SK-N-SH (cell line): ENCODE data around the gene COL21A1. TPM values are rescaled to one million over a fixed set of nuclear protein-coding genes. Genes with fewer than 3 reads are reported as not detected.

ENCODE experiments used
- CTCF ChIA-PET: fragments of 300-600, 350-600 bp; formaldehyde crosslinking; extraction: SDS; loops from one replicate; lab custom pipeline; 2021; lab: Yijun Ruan, JAX
- POLR2A ChIA-PET: fragments of 350-600 bp; sonication (Branson Sonifier 250); formaldehyde crosslinking; extraction: SDS; loops from one replicate; lab custom pipeline; 2020; ENCODE audit warnings: antibody characterized with exemption, inconsistent platforms; lab: Yijun Ruan, JAX
- DNase-seq: peaks from one replicate; pipeline ENCODE4 v3.0.0; 2012
- H2AFZ ChIP-seq: fragments of 200-600 bp; sonication (generic); 2 replicates; pipeline ENCODE4 v1.8.1; 2016; ENCODE audit warnings: antibody characterized with exemption, mild to moderate bottlenecking, low read depth
- H3F3A ChIP-seq: fragments of 200-600 bp; sonication (generic); replicated peaks from 2 replicates; pipeline ENCODE3; 2016; ENCODE audit warnings: antibody characterized with exemption, mild to moderate bottlenecking; ENCODE audit not compliant: insufficient read depth
- H3K27ac ChIP-seq, 2 experiments: fragments of 200-500 bp in 1 of 2; fragments of 200-600 bp in 1 of 2; sonication (Bioruptor generic) in 1 of 2; sonication (generic), shearing (Covaris generic) in 1 of 2; 2 replicates each; pipeline versions ENCODE4 v1.5.1 to v1.6.1; 2014 to 2016; ENCODE audit warnings: low read depth in 2 of 2, inconsistent platforms in 1 of 2, low read length in 1 of 2, mild to moderate bottlenecking in 1 of 2, mixed read lengths in 1 of 2
- H3K27me3 ChIP-seq: fragments of 200-600 bp; sonication (generic), shearing (Covaris generic); 2 replicates; pipeline ENCODE4 v1.6.1; 2016; ENCODE audit warnings: mixed run types; ENCODE audit not compliant: insufficient read depth
- H3K36me3 ChIP-seq, 2 experiments: fragments of 200-500 bp in 1 of 2; fragments of 200-600 bp in 1 of 2; sonication (Bioruptor generic) in 1 of 2; sonication (generic) in 1 of 2; replicated peaks in 1 of 2; 2 replicates each; pipeline versions ENCODE3 to v1.5.1; 2014 to 2016; ENCODE audit warnings: low read length in 1 of 2, mild to moderate bottlenecking in 1 of 2; ENCODE audit not compliant: insufficient read depth in 2 of 2, control insufficient read depth in 1 of 2
- H3K4me1 ChIP-seq, 2 experiments: fragments of 200-500 bp in 1 of 2; fragments of 200-600 bp in 1 of 2; sonication (Bioruptor generic) in 1 of 2; sonication (generic), shearing (Covaris generic) in 1 of 2; 2 replicates each; pipeline versions ENCODE4 v1.5.1 to v1.6.1; 2014 to 2016; ENCODE audit warnings: low read depth in 1 of 2, low read length in 1 of 2, mixed run types in 1 of 2; ENCODE audit not compliant: insufficient read depth in 2 of 2, control insufficient read depth in 1 of 2
- H3K4me2 ChIP-seq: fragments of 200-600 bp; sonication (generic), shearing (Covaris generic); 2 replicates; pipeline ENCODE4 v1.6.1; 2017; ENCODE audit warnings: mixed run types
- H3K4me3 ChIP-seq, 2 experiments: fragments of 200-500 bp in 1 of 2; fragments of 200-600 bp in 1 of 2; sonication (Bioruptor generic) in 1 of 2; sonication (generic), shearing (Covaris generic) in 1 of 2; 2 replicates each; pipeline versions ENCODE4 v1.5.1 to v1.8.1; 2014 to 2016; ENCODE audit warnings: low read depth in 2 of 2, inconsistent platforms in 1 of 2, low read length in 1 of 2, mild to moderate bottlenecking in 1 of 2, mixed read lengths in 1 of 2, moderate library complexity in 1 of 2
- H3K79me2 ChIP-seq: fragments of 200-600 bp; sonication (generic); 2 replicates; pipeline ENCODE4 v1.8.1; 2017; ENCODE audit warnings: mild to moderate bottlenecking; ENCODE audit not compliant: insufficient read depth
- H3K9ac ChIP-seq: fragments of 200-600 bp; sonication (generic); 2 replicates; pipeline ENCODE4 v1.6.1; 2017; ENCODE audit warnings: mixed run types
- H3K9me2 ChIP-seq: fragments of 200-600 bp; sonication (generic); 2 replicates; pipeline ENCODE4 v1.6.1; 2017; ENCODE audit warnings: mixed run types
- H3K9me3 ChIP-seq: fragments of 200-600 bp; sonication (generic); 2 replicates; pipeline ENCODE4 v1.6.1; 2017; ENCODE audit warnings: mixed run types, mild to moderate bottlenecking, moderate library complexity
- H4K20me1 ChIP-seq: fragments of 200-600 bp; sonication (generic); 2 replicates; pipeline ENCODE4 v1.6.1; 2017; ENCODE audit warnings: mild to moderate bottlenecking, mixed run types; ENCODE audit not compliant: insufficient read depth
- CHD2 ChIP-seq: fragments of 150-350 bp; IDR thresholded peaks from 2 replicates; pipeline ENCODE4 v1.6.1; 2018; ENCODE audit warnings: low read length; ENCODE audit not compliant: partially characterized antibody
- ELF1 ChIP-seq: IDR thresholded peaks from 2 replicates; pipeline ENCODE4 v1.4.0; 2012
- FOXJ3 ChIP-seq: sonication (generic); formaldehyde crosslinking; IDR thresholded peaks from 2 replicates; pipeline ENCODE4 v1.5.1; 2020; ENCODE audit warnings: mild to moderate bottlenecking, missing genetic modification reagents
- FOXM1 ChIP-seq: IDR thresholded peaks from 2 replicates; pipeline ENCODE4 v1.4.0; 2012; ENCODE audit warnings: low read depth, mild to moderate bottlenecking
- JUND ChIP-seq: IDR thresholded peaks from 2 replicates; pipeline ENCODE4 v1.4.0; 2012
- MEF2A ChIP-seq: IDR thresholded peaks from 2 replicates; pipeline ENCODE4 v1.4.0; 2012; ENCODE audit warnings: low read depth, borderline replicate concordance
- MXI1 ChIP-seq: IDR thresholded peaks from 2 replicates; pipeline ENCODE4 v1.6.1; 2012; ENCODE audit warnings: mild to moderate bottlenecking, low read depth, low read length, improper control_type of control experiment
- POLR2AphosphoS5 ChIP-seq: IDR thresholded peaks from 2 replicates; pipeline ENCODE4 v1.6.1; 2012; ENCODE audit warnings: low read depth, low read length
- RCOR1 ChIP-seq: fragments of 150-350 bp; IDR thresholded peaks from 2 replicates; pipeline ENCODE4 v1.6.1; 2017; ENCODE audit warnings: antibody characterized with exemption, low read length
- RFX5 ChIP-seq: IDR thresholded peaks from 2 replicates; pipeline ENCODE4 v1.6.1; 2012; ENCODE audit warnings: mild to moderate bottlenecking, improper control_type of control experiment, low read length
- RXRA ChIP-seq: IDR thresholded peaks from 2 replicates; pipeline ENCODE4 v1.4.0; 2012; ENCODE audit warnings: low read depth, mild to moderate bottlenecking, borderline replicate concordance
- SMC3 ChIP-seq: IDR thresholded peaks from 2 replicates; pipeline ENCODE4 v1.6.1; 2012; ENCODE audit warnings: low read depth, low read length, improper control_type of control experiment
- TAF1 ChIP-seq: IDR thresholded peaks from 2 replicates; pipeline ENCODE4 v1.6.1; 2012; ENCODE audit warnings: low read depth, mild to moderate bottlenecking, low read length, moderate library complexity, borderline replicate concordance
- TCF12 ChIP-seq: IDR thresholded peaks from 2 replicates; pipeline ENCODE4 v1.4.0; 2012
- WGBS: methylation state at CpG from one replicate; pipeline ENCODE4 v1.1.6; 2017; ENCODE audit warnings: low lambda C conversion rate; 5-methylcytosine and 5-hydroxymethylcytosine counted together
- polyA plus RNA-seq, 3 experiments: library from polyadenylated mRNA; depleted of rRNA; stranded (reverse); fragments of >200 nt; gene quantifications; 2 replicates each; pipeline ENCODE4 v1.2.3, GENCODE V29; 2012
- TF ChIP-seq, protein P1 (sequence below): IDR thresholded peaks from 2 replicates; pipeline ENCODE4; 2012
- TF ChIP-seq, protein P2 (sequence below): fragments of 200-600 bp; sonication (generic); IDR thresholded peaks from 2 replicates; pipeline ENCODE4 v1.6.1; 2017; ENCODE audit warnings: antibody characterized with exemption, mild to moderate bottlenecking, moderate library complexity
- TF ChIP-seq, protein P3 (sequence below): IDR thresholded peaks from 2 replicates; pipeline ENCODE4 v1.4.0; 2012; ENCODE audit warnings: low read depth
- TF ChIP-seq, protein P4 (sequence below): IDR thresholded peaks from 2 replicates; pipeline ENCODE4 v1.6.1; 2012; ENCODE audit warnings: mild to moderate bottlenecking, low read depth, low read length, moderate library complexity
- TF ChIP-seq, protein P5 (sequence below): fragments of 150-350 bp; IDR thresholded peaks from 2 replicates; pipeline ENCODE4 v1.6.1; 2017; ENCODE audit warnings: antibody characterized with exemption, low read length, low read depth, borderline replicate concordance
- TF ChIP-seq, protein P6 (sequence below): IDR thresholded peaks from 2 replicates; pipeline ENCODE4 v1.4.0; 2012; ENCODE audit warnings: low read depth, borderline replicate concordance

Gene COL21A1
- polyA plus RNA-seq, 1 of the 3 experiments (the other 2 are of a cell fraction), result 0.07 TPM

DNA sequence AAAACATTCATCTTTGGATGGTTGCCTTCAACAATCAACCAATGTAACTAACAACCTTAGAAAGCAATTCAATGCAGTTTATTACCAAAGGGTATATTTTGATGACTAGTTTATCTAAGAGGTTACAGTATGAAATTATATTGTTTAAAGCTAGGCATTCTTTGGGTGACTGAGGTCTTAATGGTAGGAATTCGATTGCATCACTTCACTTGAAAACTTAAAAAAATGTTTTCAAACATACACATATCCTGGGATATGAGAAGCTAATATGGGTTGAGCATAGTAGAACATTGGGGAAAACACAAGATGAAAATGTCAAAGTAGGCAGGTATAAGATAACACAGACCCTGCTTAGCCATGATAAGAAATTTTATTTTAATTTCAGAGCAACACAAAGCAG is 227.4 kb downstream of the COL21A1 start:
- no peaks in the 10 kb centered on the region for H3F3A ChIP-seq
- ChIA-PET POLR2A (no interaction called here), CTCF (no interaction called here)
- no peaks in the 10 kb centered on the region for H3K27me3 ChIP-seq
- H3K27ac ChIP-seq, result no peak overlapping the region
- H3K4me2 ChIP-seq, result no peak overlapping the region
- no peak for TF ChIP-seq CHD2
- no peak for TF ChIP-seq RXRA
- no peak for TF ChIP-seq RFX5
- TF ChIP-seq, protein P1, sequence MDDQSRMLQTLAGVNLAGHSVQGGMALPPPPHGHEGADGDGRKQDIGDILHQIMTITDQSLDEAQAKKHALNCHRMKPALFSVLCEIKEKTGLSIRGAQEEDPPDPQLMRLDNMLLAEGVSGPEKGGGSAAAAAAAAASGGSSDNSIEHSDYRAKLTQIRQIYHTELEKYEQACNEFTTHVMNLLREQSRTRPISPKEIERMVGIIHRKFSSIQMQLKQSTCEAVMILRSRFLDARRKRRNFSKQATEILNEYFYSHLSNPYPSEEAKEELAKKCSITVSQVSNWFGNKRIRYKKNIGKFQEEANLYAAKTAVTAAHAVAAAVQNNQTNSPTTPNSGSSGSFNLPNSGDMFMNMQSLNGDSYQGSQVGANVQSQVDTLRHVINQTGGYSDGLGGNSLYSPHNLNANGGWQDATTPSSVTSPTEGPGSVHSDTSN, result no peak
- H3K79me2 ChIP-seq, result no peaks in the 10 kb centered on the region
- H3K4me1 ChIP-seq, result no peaks in the 10 kb centered on the region; a peak in 1 of 4 replicates
- no peak overlapping the region for H2AFZ ChIP-seq
- 11% methylated on average over 1 of the region's 1 CpG for WGBS
- DNase-seq, result no peak
- H3K36me3 ChIP-seq, result no peaks in the 10 kb centered on the region
- H3K9ac ChIP-seq, result no peak overlapping the region
- H3K9me2 ChIP-seq, result no peaks in the 10 kb centered on the region
- H4K20me1 ChIP-seq, result no peaks in the 10 kb centered on the region
- H3K4me3 ChIP-seq, result no peak overlapping the region
- no peaks in the 10 kb centered on the region for H3K9me3 ChIP-seq

DNA sequence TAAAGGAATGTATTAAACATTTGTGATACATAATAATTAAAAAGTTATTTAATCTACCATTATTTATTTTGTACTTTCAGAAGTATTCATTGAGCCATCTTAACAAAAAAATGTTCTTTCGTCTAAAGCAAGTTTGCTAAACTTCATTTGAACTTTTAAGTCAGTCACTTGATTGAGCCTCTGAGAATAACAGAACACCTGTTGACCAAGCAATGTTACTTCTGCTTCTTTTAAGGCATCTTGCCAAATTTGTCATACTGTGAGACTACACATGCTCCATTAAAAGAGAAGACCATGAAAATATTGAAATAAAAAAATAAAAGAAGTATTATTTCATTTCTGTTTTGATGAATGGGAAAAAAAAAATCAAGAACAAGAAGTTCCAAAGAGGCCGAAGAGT is 230.2 kb downstream of the COL21A1 start:
- no peak overlapping the region for H3K9ac ChIP-seq
- H2AFZ ChIP-seq, result no peak overlapping the region
- H3K27me3 ChIP-seq, result no peaks in the 10 kb centered on the region
- POLR2A ChIA-PET, result no interaction called here
- H4K20me1 ChIP-seq, result no peaks in the 10 kb centered on the region
- no peaks in the 10 kb centered on the region for H3K9me3 ChIP-seq
- CTCF ChIA-PET, result no interaction called here
- H3K4me1 ChIP-seq, result no peaks in the 10 kb centered on the region
- no peaks in the 10 kb centered on the region for H3F3A ChIP-seq
- H3K4me2 ChIP-seq, result no peak overlapping the region
- H3K4me3 ChIP-seq, result no peak overlapping the region
- H3K9me2 ChIP-seq, result no peaks in the 10 kb centered on the region
- WGBS, result 34% methylated on average over 2 of the region's 2 CpGs
- H3K79me2 ChIP-seq, result no peaks in the 10 kb centered on the region
- no peak for DNase-seq
- no peaks in the 10 kb centered on the region for H3K36me3 ChIP-seq
- TF ChIP-seq TCF12 (no peak), ELF1 (no peak), MEF2A (no peak), JUND (no peak), POLR2AphosphoS5 (no peak), TAF1 (no peak), MXI1 (no peak), SMC3 (no peak), FOXJ3 (CRISPR knock-in tag) (no peak), FOXM1 (no peak), RCOR1 (no peak), RXRA (no peak)
- TF ChIP-seq, protein P2, sequence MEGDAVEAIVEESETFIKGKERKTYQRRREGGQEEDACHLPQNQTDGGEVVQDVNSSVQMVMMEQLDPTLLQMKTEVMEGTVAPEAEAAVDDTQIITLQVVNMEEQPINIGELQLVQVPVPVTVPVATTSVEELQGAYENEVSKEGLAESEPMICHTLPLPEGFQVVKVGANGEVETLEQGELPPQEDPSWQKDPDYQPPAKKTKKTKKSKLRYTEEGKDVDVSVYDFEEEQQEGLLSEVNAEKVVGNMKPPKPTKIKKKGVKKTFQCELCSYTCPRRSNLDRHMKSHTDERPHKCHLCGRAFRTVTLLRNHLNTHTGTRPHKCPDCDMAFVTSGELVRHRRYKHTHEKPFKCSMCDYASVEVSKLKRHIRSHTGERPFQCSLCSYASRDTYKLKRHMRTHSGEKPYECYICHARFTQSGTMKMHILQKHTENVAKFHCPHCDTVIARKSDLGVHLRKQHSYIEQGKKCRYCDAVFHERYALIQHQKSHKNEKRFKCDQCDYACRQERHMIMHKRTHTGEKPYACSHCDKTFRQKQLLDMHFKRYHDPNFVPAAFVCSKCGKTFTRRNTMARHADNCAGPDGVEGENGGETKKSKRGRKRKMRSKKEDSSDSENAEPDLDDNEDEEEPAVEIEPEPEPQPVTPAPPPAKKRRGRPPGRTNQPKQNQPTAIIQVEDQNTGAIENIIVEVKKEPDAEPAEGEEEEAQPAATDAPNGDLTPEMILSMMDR, result no peak
- TF ChIP-seq, protein P3, sequence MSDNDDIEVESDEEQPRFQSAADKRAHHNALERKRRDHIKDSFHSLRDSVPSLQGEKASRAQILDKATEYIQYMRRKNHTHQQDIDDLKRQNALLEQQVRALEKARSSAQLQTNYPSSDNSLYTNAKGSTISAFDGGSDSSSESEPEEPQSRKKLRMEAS, result no peak
- TF ChIP-seq, protein P4, sequence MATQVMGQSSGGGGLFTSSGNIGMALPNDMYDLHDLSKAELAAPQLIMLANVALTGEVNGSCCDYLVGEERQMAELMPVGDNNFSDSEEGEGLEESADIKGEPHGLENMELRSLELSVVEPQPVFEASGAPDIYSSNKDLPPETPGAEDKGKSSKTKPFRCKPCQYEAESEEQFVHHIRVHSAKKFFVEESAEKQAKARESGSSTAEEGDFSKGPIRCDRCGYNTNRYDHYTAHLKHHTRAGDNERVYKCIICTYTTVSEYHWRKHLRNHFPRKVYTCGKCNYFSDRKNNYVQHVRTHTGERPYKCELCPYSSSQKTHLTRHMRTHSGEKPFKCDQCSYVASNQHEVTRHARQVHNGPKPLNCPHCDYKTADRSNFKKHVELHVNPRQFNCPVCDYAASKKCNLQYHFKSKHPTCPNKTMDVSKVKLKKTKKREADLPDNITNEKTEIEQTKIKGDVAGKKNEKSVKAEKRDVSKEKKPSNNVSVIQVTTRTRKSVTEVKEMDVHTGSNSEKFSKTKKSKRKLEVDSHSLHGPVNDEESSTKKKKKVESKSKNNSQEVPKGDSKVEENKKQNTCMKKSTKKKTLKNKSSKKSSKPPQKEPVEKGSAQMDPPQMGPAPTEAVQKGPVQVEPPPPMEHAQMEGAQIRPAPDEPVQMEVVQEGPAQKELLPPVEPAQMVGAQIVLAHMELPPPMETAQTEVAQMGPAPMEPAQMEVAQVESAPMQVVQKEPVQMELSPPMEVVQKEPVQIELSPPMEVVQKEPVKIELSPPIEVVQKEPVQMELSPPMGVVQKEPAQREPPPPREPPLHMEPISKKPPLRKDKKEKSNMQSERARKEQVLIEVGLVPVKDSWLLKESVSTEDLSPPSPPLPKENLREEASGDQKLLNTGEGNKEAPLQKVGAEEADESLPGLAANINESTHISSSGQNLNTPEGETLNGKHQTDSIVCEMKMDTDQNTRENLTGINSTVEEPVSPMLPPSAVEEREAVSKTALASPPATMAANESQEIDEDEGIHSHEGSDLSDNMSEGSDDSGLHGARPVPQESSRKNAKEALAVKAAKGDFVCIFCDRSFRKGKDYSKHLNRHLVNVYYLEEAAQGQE, result no peak
- TF ChIP-seq, protein P5, sequence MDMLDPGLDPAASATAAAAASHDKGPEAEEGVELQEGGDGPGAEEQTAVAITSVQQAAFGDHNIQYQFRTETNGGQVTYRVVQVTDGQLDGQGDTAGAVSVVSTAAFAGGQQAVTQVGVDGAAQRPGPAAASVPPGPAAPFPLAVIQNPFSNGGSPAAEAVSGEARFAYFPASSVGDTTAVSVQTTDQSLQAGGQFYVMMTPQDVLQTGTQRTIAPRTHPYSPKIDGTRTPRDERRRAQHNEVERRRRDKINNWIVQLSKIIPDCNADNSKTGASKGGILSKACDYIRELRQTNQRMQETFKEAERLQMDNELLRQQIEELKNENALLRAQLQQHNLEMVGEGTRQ, result no peak
- TF ChIP-seq, protein P1, result no peak
- TF ChIP-seq, protein P6, sequence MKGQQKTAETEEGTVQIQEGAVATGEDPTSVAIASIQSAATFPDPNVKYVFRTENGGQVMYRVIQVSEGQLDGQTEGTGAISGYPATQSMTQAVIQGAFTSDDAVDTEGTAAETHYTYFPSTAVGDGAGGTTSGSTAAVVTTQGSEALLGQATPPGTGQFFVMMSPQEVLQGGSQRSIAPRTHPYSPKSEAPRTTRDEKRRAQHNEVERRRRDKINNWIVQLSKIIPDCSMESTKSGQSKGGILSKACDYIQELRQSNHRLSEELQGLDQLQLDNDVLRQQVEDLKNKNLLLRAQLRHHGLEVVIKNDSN, result no peak
- no peak overlapping the region for H3K27ac ChIP-seq
